ENCODE data around the gene DBI.
A peak's percentile ranks its signal among the peaks of the same experiment; 100 is the strongest.
"Not testable (repeated sequence)": the region's sequence is repeated elsewhere in the genome, so short reads cannot be mapped to it uniquely, and the experiment has no call there.

Gene DBI

DNA sequence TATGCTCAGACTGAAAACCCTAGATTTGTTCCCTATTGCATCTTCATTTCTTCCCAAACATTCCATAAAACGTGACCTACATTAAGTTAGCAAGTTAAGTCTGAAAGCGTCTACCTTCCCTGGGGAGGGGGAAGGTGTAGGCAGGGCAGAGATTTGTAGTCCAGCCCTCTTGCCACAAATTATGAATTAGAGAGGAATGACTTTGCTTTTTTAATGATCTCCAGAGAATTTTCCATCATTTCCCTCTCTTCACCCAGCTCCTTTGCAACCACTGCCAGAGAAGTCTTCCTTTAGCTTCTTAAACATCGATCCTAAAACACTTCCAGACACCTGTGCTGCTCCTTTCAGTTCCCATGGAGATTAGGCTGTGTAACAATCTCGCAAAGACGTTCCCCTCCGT, 1.3 kb upstream of the DBI start:
- no peak for DNase-seq (ENCODE audit: low spot score)

- DNase-seq (ENCODE audit: low spot score) = peak; percentile 59
Observed at GRCh38 chr2:119366161-119366648, 572 bp upstream of the DBI start.

- peak; percentile 56 for DNase-seq (ENCODE audit: low spot score)
Observed at GRCh38 chr2:119367472-119368099, 809 bp downstream of the DBI start.

DNA sequence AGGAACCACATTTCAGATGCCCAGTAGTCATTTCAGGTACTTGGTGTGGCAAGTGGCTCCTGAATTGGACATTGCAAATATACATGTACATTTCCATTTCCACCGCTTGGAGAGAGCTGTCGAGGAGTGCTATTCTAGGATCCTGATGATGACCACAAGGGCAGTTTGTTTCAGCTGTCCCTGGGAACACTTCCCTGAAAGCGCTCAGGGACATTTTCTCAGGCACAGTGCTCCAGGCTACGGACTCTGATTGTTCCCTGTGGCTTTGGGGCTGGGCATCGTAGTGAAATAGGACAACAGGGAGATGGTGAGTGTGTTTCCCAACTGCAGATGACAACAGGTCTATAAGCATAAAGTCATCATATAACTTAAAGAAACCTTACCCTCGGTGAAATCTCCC, 3.1 kb downstream of the DBI start:
- DNase-seq (ENCODE audit: low spot score) = no peak

- DNase-seq (ENCODE audit: low spot score) = no peak
Observed at GRCh38 chr2:119371111-119371510, 4.3 kb downstream of the DBI start.

GRCh38 chr2:119372778-119373568, 6.2 kb downstream of the DBI start:
- no peak for DNase-seq (ENCODE audit: low spot score)

GRCh38 chr2:119373907-119374745, 7.3 kb downstream of the DBI start:
- DNase-seq (ENCODE audit: low spot score) = not testable (repeated sequence)

- DNase-seq (ENCODE audit: low spot score) = not testable (repeated sequence)
Observed at GRCh38 chr2:119376406-119376805, 9.6 kb downstream of the DBI start.

DNA sequence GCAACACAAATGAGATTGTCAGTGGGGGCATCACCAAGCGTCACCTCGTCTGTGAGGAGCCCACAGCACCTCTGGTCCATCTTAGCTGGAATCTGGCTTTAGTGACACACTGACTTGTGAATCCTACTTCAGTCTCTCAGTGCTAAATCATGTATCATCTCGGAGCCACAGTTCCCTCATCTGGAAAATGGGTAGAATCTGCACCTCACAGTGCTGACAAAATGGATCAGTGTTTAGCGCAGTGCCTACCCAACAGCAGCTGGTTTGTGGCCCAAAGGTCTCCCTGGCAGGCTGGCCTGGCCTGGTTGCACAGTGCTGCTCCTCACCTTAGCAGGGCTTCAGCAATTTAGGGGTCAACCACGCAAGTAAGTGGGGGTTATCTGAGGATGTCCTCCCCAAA, 10.0 kb downstream of the DBI start:
- DNase-seq (ENCODE audit: low spot score) = no peak

DNA sequence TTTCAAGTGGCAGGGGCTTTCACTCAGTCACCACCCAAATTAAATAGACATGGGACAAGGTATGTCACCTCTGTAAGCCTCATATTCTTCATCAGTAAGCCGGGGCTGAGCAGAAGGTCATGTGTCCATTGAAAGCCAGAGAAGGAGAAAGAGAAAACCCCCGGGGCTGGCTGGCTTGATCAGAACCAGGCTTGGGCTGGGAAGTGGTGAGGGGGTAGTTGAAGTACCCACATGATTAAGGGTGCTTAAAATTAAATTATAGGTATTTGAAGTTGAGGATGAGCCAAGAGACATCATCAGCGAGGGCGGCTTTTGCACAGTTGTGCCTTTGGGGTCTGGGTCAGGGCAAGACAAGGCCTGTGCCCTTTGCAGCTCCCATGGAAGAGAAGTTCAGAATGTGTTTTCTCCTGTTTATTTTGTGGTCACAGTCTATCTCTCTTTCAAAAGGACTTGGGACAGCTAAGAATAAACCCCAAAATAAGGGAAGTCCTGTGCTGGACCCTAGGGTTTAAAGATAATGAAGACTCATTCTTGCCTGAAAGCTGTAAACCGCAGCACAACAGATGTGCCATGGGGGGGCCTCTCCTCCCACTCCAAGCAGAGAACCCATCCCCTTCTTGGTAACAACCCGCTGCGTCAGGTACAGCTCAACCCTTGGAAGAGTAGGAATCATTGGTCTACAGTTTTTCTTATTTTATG, 10.7 kb downstream of the DBI start:
- DNase-seq (ENCODE audit: low spot score) = no peak

GRCh38 chr2:119377993-119378345, 11.2 kb downstream of the DBI start:
- DNase-seq (ENCODE audit: low spot score) = no peak

GRCh38 chr2:119378566-119378965, 11.8 kb downstream of the DBI start:
- DNase-seq (ENCODE audit: low spot score) = no peak

DNA sequence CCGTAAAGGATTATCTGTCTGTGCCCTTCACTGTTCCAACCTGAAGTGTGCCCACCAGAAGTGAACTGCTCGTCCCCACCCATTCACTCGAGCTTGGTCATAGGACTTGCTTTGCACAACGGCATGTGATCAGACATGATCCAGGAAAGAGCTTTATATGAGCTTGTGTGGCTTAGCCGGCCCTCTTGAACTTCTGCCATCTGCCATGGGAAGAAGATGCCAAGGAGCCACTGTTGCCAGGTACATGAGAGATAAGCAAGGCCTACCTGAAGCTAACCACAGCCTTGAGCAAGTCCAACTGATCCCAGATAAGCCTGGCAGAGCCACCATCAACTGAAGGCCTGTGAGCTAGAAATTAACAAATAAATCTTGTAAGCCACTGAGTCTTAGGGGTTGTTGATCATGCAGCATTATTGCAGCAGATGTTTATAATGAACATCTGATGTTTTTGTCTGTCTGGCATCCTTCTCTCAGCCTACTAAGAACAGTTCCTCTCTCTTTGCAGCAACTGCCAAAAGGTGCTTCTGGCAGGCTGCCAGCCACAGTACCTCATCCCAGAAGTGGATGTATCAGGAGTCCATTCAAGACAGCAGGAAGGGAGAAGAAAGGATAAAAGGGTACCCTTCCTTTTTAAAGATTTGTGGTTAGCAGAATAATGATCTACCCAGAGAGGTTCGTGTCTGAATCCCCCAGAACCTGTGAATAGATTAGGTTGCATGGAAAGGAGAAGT, 16.8 kb downstream of the DBI start:
- peak; percentile 20 for DNase-seq (ENCODE audit: low spot score)

GRCh38 chr2:119384971-119385370, 18.2 kb downstream of the DBI start:
- DNase-seq (ENCODE audit: low spot score) = no peak

DNA sequence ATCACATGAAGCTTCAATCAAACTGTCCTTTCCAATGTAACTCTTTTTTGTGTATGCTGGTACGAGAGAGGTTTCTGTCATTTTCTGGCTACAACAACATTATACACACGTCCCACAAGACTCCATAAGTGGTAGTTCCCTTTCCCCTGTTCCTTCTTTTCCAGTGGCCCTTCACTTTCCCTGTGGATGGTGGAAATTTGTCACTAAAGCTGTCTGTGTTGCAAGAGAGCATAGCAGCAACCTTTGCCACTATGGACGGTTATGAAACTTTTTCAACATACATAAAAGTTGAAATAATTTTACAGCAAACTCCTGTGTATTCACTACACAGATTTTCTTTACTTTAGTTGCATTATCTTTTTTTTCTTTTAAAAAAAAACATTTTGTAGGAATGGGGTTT, 18.7 kb downstream of the DBI start:
- no peak for DNase-seq (ENCODE audit: low spot score)

DNA sequence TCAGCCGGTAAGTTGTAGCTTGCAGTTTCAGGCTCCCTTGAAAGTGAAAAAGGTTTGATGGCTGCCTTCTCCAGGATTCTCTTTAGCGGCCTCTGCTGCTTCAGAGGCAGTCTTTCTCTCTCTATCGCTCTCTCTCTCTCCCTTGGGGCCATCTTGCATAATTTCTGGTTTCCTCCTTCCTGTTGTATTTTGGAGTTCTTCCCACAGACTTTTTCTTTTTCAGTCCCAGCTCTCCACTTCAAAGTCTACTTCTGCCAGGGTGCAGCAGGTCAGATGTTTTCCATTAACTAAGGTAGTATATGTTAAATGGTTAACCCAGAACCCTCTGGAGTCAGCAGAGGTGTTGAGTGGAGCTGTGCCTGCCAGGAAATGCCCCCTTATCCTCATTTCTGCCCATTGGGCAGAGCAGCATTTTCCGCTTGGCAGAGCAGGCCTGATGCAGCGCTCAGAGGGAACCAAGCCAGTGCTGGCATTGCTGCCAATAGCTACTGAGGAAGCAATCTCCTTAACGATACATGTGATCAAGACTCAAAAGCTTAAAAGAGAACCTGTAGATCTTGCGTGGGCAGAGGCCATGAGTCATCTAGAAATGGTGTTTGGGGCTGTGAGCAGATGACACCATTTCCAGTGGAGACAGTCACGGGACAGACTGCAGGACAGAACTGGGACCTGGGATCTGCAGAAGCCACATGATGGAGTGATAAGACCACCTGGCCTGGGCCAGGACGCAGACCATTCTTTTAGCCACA, 20.8 kb downstream of the DBI start:
- peak; percentile 54 for DNase-seq (ENCODE audit: low spot score)

DNA sequence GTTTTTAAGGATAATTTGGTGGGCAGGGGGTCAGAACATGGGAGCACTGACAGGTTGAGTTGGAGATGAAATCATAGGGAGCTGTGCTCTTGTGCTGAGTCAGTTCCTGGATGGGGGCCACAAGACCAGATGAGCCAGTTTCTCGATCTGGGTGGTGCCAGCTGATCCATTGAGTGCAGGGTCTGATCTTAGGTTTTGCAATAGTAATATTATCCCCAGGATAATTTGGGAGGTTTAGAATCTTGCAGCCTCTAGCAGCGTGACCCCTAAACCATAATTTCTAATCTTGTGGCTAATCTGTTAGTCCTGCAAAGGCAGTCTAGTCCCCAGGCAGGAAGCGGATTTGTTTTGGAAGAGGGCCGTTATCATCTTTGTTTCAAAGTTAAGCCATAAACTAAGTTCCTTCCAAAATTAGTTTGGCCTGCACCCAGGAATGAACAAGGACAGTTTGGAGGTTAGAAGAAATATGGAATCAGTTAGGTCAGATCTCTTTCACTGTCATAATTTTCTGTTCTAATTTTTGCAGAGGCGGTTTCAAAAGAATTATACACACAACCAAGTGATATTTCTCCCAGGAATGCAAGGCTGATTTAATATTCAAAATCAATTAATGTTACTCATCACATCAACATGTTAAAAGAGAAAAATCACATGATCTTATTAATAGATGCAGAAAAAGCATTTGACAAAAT, 23.0 kb downstream of the DBI start:
- DNase-seq (ENCODE audit: low spot score) = no peak

- DNase-seq (ENCODE audit: low spot score) = no peak
Observed at GRCh38 chr2:119393971-119394748, 27.4 kb downstream of the DBI start.

DNA sequence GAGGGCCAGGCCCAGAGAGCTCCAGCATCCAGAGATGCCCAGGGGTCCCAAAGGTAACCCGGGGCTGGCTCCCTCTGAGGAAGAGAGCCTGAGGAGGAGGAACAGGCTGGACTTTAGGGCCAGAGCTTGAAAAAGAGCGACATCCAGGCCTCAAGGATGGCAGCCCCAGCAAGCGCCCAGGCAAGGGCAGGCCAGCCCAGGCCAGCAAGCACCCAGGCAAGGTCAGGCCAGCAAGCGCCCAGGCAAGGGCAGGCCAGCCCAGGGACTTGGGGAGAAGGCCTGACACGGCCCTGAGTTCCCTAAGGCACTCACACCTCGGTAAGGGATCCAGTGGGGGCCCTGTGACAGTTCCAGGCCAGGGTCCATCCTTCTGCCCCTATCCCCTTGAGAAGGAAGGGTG, 30.4 kb downstream of the DBI start:
- no peak for DNase-seq (ENCODE audit: low spot score)

All from NAMALWA (cell line).